ENCODE data around the gene MRGPRF.

GRCh38 chr11:69049490-69049867, 36.4 kb upstream of the MRGPRF start:
- TF ChIP-seq POLR2AphosphoS5 (IDR thresholded peaks at IDR 0.05; ENCODE audit: low read depth, low read length): no peak
- no peak for TF ChIP-seq POLR2A (IDR thresholded peaks at IDR 0.05; ENCODE audit: low read depth, low read length)
